GM18907 (cell line): Measurements from ENCODE around the gene PAN2.
"Not testable (repeated sequence)": the region's sequence is repeated elsewhere in the genome, so short reads cannot be mapped to it uniquely, and the experiment has no call there.

ENCODE experiments used
- ATAC-seq: cut with Tn5 transposase; IDR thresholded peaks from one replicate; pipeline ENCODE4 v1.9.1; 2021; ENCODE audit warnings: mild to moderate bottlenecking, moderate library complexity; ENCODE audit not compliant: unreplicated experiment

Gene PAN2

DNA sequence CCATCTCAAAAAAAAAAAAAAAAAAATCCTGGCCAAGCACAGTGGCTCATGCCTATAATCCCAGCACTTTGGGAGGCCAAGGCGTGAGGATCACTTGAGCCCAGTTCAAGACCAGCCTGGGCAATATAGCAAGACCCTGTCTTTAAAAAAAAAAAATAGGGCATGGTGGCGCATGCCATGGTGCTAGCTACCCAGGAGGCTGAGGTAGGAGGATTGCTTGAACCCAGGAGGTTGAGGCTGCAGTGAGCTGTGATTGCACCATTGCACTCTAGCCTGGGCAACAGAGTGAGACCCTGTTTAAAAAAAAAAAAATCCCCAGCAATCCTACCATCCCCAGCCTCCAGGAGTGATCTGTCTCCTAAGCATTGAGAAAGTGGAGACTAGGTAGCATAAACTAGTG lies 8.5 kb upstream of the PAN2 start:
- ATAC-seq: not testable (repeated sequence)

DNA sequence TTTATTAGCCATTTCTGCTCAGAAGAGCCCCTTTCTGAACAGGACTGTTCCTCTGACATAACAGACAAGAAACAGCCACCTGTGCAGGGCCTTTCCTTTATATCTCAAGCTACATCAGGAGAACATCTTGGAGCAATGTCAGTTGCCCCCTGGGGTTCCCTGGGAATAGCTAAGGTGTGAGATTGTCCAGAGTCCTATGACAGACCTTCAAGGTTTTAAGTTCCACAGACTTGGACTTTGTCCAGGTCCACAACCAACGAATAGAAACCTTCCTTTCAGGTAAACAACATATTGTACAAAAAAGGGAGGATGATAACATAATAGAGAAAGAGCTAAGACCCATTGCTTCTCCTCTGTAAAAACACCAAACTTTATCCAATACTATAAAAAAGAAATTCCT lies 7.8 kb upstream of the PAN2 start:
- ATAC-seq: no peak

DNA sequence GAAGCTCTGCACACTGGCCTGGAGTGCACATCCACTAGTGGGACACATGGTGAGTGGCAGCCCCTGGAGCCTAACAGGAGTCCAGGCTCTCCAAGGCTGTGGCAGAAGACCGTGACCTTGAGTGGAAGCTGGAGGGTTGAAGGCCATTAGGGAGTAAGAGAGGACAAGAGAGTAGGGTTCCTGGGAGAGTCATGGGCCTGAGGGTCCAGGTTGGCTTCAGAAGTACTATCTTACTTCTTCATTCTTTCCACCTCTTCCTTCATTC lies 5.3 kb upstream of the PAN2 start:
- peak; percentile 8 for ATAC-seq

DNA sequence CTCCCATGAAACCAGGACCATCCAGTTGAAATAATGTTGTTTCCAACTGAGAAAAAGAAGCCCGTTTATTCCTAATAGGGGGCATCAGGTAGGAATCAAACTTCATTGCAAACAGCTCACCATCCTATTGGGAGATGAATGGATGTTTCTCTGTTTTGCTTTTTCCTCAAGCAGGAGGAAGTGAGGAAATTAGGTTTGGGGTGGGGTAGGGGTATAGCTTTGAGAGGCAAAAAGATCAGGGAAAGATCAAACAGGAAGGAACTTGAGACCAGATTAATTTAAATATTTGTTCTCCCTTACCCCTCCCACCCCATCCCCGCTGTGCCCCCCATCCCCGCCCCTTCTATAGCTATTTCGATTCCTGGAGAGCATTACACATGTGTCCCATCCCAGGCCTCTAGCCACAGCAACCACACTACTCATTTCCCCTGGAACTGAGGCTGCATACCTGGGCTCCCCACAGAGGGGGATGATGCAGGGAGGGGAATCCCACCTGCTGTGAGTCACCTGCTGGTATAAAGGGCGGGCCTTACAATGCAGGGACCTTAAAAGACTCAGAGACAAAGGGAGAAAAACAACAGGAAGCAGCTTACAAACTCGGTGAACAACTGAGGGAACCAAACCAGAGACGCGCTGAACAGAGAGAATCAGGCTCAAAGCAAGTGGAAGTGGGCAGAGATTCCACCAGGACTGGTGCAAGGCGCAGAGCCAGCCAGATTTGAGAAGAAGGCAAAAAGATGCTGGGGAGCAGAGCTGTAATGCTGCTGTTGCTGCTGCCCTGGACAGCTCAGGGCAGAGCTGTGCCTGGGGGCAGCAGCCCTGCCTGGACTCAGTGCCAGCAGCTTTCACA lies 4.7 kb upstream of the PAN2 start, which contains the start of gene IL23A:
Gene IL23A, plus strand, starts transcription at position 577 of the 850 bp plus-strand sequence. Its CDS starts 161 bp downstream, at position 738.
- ATAC-seq: peak; percentile 46

DNA sequence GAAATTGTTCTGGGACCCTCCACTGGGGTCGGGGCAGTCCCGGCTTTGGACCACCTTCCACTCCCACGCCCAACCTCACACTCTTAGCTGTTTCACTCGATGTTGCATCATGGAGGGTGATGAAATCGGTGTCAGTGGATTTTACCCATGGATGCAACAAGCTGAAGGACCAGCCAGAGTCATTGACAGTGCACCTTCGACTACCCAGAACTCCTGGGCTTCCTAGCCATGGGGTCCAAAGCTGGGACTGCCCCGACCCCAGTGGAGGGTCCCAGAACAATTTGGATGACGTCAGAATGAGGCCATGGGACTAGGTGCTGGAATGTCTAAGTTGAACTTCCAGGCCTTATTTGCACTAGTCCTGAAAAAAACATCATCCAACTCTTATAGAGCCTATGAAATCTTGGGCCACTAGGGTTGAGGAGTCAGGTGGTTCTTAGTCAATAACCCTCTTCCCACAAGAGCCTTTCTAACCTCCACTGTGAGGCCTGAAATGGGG lies 4.0 kb upstream of the PAN2 start:
- no peak for ATAC-seq

DNA sequence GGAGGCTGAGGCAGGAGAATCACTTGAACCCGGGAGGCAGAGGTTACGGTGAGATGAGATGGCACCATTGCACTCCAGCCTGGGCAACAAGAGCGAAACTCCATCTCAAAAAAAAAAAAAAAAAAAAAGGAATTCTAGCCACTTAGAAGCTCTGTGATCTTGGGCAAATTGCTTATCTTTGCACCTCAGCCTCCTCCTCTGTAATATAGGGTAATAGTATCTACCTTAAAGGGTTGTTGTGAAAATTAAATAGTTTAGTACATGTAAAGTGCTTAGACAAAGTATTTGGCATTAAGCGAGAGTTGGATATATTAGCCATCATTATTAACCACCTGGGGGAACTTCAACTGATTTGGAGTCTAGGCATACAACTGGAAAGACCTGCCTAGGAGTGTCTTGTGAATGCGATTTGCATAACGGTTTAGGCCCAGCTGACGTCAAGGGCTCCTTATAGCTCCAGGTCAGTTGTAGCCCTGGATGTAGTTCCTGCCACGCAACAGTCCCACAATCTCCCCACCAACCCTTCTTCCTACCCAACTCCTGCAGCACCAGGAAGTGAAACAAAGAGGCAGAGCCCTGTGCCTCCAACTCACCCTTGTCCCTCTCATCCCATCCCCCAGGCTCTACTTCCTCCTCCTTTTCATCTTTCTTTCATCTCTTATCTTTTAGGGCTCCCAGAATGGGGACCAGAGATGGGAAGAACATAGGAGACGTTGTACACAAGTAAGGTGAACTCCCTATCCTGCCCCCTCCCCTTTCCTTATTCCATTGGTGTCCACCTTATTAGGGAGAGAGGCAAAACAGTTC lies 2.8 kb upstream of the PAN2 start:
- no peak for ATAC-seq

DNA sequence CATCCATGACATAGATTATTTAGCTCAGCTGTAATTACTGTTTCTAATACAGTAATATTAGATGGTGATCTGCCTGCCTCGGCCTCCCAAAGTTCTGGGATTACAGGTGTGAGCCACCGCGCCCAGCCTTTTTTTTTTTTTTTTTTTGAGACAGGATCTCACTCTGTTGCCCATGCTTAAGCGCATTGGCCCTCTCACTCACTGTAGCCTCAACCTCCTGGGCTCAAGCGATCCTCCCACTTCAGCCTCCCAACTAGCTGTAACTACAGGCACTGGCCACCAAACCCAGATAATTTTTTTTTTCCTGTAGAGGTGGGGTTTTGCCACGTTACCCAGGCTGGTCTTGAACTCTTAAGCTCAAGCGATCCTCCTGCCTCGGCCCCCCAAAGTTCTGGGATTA lies 1.7 kb upstream of the PAN2 start:
- not testable (repeated sequence) for ATAC-seq

DNA sequence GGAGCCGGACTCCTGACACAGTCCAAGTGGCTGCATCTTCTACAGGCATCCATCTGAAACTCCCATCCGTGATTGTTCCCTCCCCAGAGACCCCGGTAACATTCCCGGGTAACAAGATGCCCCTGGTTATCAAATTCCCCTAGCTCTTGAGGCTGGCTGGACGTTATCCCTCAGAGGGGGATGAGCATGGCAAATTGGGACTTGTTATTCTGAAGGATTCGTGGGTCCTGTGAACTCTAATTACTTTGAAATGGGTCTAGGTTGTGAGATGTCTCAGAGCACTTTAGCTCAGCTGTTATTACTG lies 642 bp upstream of the PAN2 start:
- ATAC-seq: no peak

DNA sequence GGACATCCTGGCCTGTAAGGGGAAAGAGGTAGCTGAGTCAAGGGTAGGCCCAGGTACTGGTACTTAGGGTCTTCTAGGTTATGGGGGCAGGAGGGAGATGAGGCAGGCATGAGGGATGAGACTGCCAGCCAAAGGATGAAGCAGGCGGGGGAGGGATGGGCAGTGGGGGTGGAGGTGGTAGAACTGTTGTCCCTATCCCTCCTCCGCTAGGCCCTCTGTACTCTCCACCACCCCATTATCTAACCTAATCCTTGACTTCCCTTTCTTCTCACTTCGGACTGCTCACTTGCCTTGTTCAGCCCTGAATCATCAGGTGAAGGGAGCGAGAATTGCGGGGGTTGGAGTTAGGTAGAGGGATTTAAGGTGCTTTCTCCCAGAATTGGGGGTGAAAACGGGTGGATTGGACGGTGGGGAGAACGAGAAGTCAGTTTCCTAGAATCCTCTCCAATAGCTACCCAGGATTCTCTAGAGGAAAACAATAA lies 562 bp downstream of the PAN2 start:
- peak; percentile 6 for ATAC-seq

DNA sequence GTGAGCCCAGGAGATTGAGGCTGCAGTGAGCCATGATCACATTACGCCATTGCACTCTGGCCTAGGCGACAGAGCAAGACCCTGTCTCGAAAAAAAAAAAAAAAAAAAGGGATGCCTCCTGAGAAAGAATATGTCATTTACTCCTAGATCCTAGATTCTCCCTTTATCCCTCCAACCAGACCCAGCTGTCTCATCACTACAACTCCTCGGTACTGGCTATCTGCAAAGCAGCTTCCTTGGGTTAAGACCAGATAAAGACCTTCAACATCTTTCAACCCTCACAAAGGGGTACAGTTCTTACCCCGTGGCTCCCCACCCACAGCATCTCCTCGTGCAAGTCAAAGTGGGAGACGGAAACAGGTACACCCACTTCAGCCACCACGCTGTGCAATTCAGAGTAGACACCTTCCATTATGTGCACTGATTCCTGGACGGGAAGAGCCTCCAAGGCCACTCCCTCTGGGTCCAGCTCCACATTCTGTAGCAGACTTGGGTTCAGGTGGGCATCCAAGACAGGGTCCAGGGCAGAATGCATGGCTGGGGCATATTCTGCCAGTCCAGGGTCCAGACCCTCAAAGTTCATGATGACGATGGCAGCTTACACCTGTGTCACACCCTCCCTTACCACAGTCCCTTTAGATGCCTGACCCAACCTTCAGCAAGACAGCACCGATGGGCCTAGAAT lies 1.1 kb downstream of the PAN2 start:
- no peak for ATAC-seq

DNA sequence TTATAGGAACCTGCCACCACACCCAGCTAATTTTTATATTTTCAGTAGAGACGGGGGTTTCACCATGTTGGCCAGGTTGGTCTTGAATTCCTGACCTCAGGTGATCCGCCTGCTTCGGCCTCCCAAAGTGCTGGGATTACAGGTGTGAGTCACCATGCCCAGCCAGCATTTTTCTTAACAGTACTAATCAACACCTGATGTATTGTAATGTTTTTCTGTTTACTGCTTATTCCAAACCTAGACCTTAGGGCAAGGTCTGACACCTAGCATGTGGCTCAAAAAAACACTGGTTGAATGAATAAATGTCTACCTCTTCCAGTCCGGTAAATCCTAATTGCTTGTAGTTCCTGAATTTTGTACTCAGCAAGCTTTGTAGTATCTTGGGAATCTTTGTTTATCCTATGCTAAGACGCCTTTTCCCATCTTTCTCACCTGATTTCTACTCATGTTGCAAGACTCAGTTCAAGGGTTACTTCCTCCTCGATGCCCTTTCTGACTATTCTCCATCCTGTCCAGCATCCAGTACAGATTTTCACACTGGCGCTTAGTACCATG lies 2.8 kb downstream of the PAN2 start:
- no peak for ATAC-seq

DNA sequence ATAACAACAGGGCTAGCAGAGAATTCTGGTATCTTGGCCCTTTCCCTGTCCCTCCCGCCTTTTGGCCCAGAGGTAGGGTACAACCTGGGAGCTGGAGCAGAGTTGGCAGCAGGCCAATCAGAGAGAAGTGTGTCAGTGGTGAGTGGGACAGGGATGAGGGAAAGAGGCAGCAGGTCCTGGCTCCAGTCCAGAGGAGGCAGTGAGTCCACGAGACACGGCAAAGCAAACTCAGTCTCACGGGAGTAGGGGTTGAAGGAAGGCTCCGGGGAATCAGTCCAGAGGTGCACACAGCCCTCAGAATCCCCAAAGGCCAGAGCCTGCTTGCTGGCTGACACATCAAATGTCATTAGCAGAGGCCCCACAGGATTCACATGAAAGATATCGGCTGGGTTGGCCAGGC lies 7.3 kb downstream of the PAN2 start:
- no peak for ATAC-seq

DNA sequence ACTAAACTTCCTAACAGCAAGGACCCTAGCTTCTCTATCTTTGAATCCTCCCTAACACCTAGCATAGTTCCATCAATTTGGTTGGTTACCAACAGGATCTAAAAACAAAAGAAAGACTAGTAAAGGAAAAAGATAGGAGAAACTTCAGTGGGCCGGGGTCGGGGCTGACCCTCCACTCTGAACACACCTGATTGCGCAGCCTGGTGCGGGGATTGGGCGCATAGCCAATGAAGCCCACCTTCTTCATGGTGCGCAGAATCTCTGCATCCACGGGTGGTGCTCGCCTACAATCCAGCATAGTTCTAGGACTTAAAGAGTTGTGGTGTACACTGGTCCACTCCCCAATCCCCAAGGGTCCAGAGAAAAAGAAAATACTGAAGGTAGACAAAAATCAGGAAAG lies 7.7 kb downstream of the PAN2 start:
- no peak for ATAC-seq

DNA sequence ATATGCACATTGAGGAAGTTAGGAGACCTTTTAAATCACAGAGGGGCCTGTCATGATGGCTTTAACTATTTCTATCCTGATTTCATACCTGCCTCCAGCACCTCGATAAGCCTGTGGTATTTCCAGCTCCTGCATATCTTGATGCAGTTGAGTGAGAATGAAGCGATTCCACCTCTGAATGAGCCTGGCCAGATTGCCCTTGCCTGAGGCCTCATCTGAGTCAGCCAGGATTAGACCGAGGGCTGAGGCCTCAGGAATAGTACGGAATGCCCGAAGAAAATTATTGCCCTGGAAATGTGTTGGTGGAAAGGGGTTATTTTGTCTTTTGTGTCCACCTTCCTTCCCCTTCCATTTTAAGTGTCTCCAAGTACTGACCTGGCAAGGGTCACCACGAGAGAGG lies 9.6 kb downstream of the PAN2 start:
- no peak for ATAC-seq

DNA sequence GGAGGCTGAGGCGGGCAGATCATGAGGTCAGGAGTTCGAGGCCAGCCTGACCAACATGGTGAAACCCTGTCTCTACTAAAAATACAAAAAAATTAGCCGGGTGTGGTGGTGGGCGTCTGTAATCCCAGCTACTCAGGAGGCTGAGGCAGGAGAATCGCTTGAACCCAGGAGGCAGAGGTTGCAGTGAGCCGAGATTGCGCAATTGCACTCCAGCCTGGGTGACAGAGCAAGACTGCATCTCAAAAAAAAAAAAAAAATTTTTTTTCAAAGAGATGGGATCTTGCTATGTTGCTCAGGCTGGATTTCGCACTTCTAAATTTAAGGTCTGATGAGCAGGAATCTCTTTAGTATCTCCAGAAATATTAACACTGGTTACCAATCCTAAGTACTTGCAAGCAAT lies 12.2 kb downstream of the PAN2 start:
- not testable (repeated sequence) for ATAC-seq

DNA sequence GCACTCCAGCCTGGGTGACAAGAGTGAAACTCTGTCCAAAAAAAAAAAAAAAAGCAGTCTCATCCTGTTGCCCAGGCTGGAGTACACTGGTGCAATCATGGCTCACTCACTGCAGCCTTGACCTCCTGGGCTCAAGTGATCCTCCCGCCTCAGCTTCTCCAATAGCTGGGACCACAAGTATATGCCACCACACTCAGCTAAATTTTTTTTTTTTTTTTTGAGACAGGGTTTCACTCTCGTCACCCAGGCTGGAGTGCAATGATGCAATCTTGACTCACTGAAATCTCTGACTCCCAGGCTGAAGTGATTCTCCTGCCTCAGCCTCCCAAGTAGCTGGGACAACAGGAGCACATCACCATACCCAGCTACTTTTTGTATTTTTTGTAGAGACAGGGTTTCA lies 12.8 kb downstream of the PAN2 start:
- no peak for ATAC-seq

DNA sequence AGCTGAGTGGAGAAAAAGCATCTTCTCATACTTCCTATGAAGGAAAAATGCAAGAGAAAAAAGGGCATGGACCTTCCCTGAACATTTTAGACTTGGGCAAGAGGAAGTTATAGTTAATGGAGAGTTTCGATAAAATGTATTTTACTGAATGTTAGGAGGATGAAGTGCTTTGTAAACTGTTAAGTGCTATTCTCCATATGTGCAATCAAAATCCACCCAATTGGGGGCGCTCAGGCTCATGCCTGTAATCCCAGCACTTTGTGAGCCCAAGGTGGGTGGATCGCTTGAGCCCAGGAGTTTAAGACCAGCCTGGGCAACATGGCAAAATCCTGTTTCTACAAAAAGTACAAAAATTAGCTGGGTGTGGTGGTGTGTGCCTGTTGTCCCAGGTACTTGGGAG lies 16.1 kb downstream of the PAN2 start:
- ATAC-seq: no peak

DNA sequence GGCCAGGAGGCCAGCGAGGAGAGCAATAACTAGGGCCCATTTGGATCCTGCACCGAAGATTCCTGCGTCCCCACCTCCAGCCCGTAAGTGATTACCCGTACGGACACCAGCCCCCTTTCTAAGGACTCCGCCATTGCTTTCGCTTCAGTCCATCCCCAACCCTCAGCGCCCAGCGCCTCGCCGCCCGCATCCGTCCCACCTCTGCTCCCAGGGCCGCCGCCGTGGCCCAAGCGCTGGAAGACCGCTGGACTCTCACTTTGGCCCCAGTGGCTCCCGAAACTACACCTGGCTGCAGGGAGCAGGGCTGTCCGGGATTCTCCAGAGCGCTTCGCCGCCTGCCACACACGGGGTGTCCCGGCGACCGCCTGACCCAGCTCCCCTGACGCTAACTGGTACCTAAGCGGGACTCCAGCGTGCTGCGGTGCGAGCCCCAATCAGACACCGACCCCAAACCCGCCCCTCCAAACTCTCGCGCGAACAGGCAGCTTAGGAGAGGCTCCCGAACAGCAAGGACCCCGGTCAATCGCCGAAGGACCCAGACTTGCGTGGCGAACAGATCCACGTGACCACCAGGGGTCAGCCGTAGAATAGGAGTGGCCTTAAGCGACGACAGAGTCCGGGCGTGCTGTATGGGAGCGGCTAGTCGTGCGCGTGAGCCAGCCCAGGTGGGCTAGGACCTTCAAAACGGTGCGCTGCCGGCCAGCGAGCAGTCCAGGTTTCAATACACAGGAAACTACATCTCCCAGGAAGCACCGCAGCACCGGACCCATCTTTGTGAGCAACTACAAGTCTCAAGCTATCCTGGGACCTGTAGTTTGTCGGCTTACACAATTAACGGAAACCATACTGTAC lies 18.0 kb downstream of the PAN2 start, which contains the start of gene CNPY2:
Gene CNPY2, minus strand, starts transcription at position 367 of the 852 bp plus-strand sequence. CDS start 771 bp downstream, outside the sequence.
- peak; percentile 92 for ATAC-seq

DNA sequence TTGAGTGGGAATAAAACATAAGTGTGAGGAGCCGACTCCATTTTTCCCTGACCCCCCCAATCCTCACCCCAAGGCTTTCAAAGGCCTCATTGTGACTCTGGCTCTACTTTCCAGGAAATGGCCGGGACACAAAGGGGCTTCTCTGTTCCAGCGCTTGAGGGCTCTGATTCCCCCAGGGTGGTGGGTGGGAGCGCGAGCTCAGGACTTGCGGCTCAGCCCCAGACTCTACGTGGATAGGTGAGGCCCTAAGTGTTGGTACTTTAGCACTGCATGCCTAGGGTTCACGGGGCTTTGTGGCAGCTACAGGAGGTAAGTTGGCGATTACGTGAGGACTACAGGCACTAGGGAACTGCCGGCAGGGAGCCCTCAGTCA lies 18.6 kb downstream of the PAN2 start:
- no peak for ATAC-seq

DNA sequence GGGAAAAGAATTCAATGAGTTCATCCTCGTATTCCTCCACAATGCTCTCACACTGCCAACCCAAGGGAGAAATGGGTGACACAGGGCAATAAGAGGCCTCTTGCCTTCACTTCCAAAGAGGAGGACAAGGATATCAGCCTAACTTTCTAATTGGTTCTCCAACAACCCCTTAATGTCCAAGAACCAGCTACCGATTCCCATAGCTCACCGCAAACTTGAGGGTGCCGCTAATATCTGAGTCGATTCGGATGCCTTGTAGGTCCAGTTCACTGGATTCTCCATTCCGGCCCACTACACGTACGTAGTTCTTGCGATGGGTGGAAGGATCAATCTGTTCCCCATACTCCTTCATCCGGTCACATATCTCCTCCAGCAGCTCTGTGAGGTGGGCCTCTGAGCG lies 22.8 kb downstream of the PAN2 start:
- ATAC-seq: no peak
